HL-60/S4 (cell line): ENCODE data around the gene SLC39A5.

Experiments
- in situ Hi-C: fragments of 300-500 bp; cut with MboI; formaldehyde crosslinking; loops from 2 replicates; pipeline ENCODE4 v1.14.3; 2022; ENCODE audit warnings: low sequenced_read_pairs

Gene SLC39A5

GRCh38 chr12:56212361-56212760, 17.5 kb upstream of the SLC39A5 start:
- in situ Hi-C loops: no loop called here

GRCh38 chr12:56213878-56214277, 16.0 kb upstream of the SLC39A5 start:
- in situ Hi-C loops: no loop called here

GRCh38 chr12:56216461-56216860, 13.4 kb upstream of the SLC39A5 start:
- in situ Hi-C loops: no loop called here

GRCh38 chr12:56219840-56220239, 10.0 kb upstream of the SLC39A5 start:
- in situ Hi-C loops: no loop called here

- in situ Hi-C loops: no loop called here
Observed at GRCh38 chr12:56220611-56221231, 9.1 kb upstream of the SLC39A5 start.

- in situ Hi-C loops: no loop called here
Observed at GRCh38 chr12:56221232-56221756, 8.6 kb upstream of the SLC39A5 start.

GRCh38 chr12:56221757-56222530, 7.9 kb upstream of the SLC39A5 start, which contains the start of gene RNF41:
Gene RNF41, minus strand, starts transcription at chr12:56221922. Its CDS starts 7,875 bp downstream, at chr12:56214047.
- in situ Hi-C loops: no loop called here

- in situ Hi-C loops: no loop called here
Observed at GRCh38 chr12:56222531-56222895, 7.3 kb upstream of the SLC39A5 start.

- in situ Hi-C loops: no loop called here
Observed at GRCh38 chr12:56223571-56224101, 6.2 kb upstream of the SLC39A5 start.

- in situ Hi-C loops: no loop called here
Observed at GRCh38 chr12:56224102-56224701, 5.6 kb upstream of the SLC39A5 start, which contains the start of gene NABP2. Gene NABP2, plus strand, starts transcription at chr12:56224342. Its CDS starts 515 bp downstream, at chr12:56224857.

- in situ Hi-C loops: no loop called here
Observed at GRCh38 chr12:56224954-56225353, 4.9 kb upstream of the SLC39A5 start.

GRCh38 chr12:56229082-56229481, 769 bp upstream of the SLC39A5 start:
- in situ Hi-C loops: no loop called here

GRCh38 chr12:56230432-56231183, 757 bp downstream of the SLC39A5 start:
- in situ Hi-C loops: no loop called here

- in situ Hi-C loops: no loop called here
Observed at GRCh38 chr12:56231184-56231582, 1.3 kb downstream of the SLC39A5 start.

GRCh38 chr12:56234746-56235436, 5.0 kb downstream of the SLC39A5 start:
- in situ Hi-C loops: no loop called here

- in situ Hi-C loops: no loop called here
Observed at GRCh38 chr12:56236091-56236490, 6.2 kb downstream of the SLC39A5 start.

- in situ Hi-C loops: no loop called here
Observed at GRCh38 chr12:56236985-56237384, 7.1 kb downstream of the SLC39A5 start.

- in situ Hi-C loops: no loop called here
Observed at GRCh38 chr12:56237552-56237951, 7.7 kb downstream of the SLC39A5 start.

- in situ Hi-C loops: no loop called here
Observed at GRCh38 chr12:56241424-56242303, 11.8 kb downstream of the SLC39A5 start.
